ENCODE results near the gene PIGQ.

Gene PIGQ

GRCh38 chr16:552171-552570, 17.6 kb upstream of the PIGQ start:
- H3K36me3 ChIP-seq (ENCODE audit: control insufficient read depth, insufficient read depth, low read length) = peaks cover 21% of the 10 kb centered on the region
- no peak overlapping the region for H3K4me3 ChIP-seq (ENCODE audit: low read depth, low read length)
- no peak overlapping the region for H3K9ac ChIP-seq (ENCODE audit: low read depth, low read length)
- H3K27me3 ChIP-seq (ENCODE audit: control insufficient read depth, insufficient read depth, low read length) = no peaks in the 10 kb centered on the region
- H3K4me1 ChIP-seq (ENCODE audit: control insufficient read depth, insufficient read depth, low read length) = no peaks in the 10 kb centered on the region
- no peaks in the 10 kb centered on the region for H3K9me3 ChIP-seq (ENCODE audit: control insufficient read depth, insufficient read depth, low read length)

GRCh38 chr16:553601-554296, 16.0 kb upstream of the PIGQ start:
- Histone ChIP-seq H3K4me1 (ENCODE audit: control insufficient read depth, insufficient read depth, low read length) (no peaks in the 10 kb centered on the region), H3K4me3 (ENCODE audit: low read depth, low read length) (no peak overlapping the region), H3K27me3 (ENCODE audit: control insufficient read depth, insufficient read depth, low read length) (no peaks in the 10 kb centered on the region), H3K9ac (ENCODE audit: low read depth, low read length) (no peak overlapping the region), H3K36me3 (ENCODE audit: control insufficient read depth, insufficient read depth, low read length) (peaks cover 12% of the 10 kb centered on the region), H3K9me3 (ENCODE audit: control insufficient read depth, insufficient read depth, low read length) (no peaks in the 10 kb centered on the region)

- peaks cover 10% of the 10 kb centered on the region for H3K36me3 ChIP-seq (ENCODE audit: control insufficient read depth, insufficient read depth, low read length)
- no peaks in the 10 kb centered on the region for H3K4me1 ChIP-seq (ENCODE audit: control insufficient read depth, insufficient read depth, low read length)
- H3K4me3 ChIP-seq (ENCODE audit: low read depth, low read length) = no peak overlapping the region
These were observed 15.5 kb upstream of the PIGQ start for GRCh38 chr16:554297-554621.

GRCh38 chr16:554640-555365, 15.0 kb upstream of the PIGQ start:
- Histone ChIP-seq H3K27me3 (ENCODE audit: control insufficient read depth, insufficient read depth, low read length) (peaks cover 5% of the 10 kb centered on the region), H3K9ac (ENCODE audit: low read depth, low read length) (no peak overlapping the region), H3K4me3 (ENCODE audit: low read depth, low read length) (no peak overlapping the region), H3K36me3 (ENCODE audit: control insufficient read depth, insufficient read depth, low read length) (peaks cover 10% of the 10 kb centered on the region), H3K9me3 (ENCODE audit: control insufficient read depth, insufficient read depth, low read length) (no peaks in the 10 kb centered on the region), H3K4me1 (ENCODE audit: control insufficient read depth, insufficient read depth, low read length) (no peaks in the 10 kb centered on the region)

More at GRCh38 chr16:554297-554621, 15.5 kb upstream of the PIGQ start:
- Histone ChIP-seq H3K9ac (ENCODE audit: low read depth, low read length) (no peak overlapping the region), H3K27me3 (ENCODE audit: control insufficient read depth, insufficient read depth, low read length) (peaks cover 2% of the 10 kb centered on the region), H3K9me3 (ENCODE audit: control insufficient read depth, insufficient read depth, low read length) (no peaks in the 10 kb centered on the region)

GRCh38 chr16:555528-556473, 14.0 kb upstream of the PIGQ start:
- peaks cover 10% of the 10 kb centered on the region for H3K36me3 ChIP-seq (ENCODE audit: control insufficient read depth, insufficient read depth, low read length)

GRCh38 chr16:556474-557173, 13.1 kb upstream of the PIGQ start:
- Histone ChIP-seq H3K27me3 (ENCODE audit: control insufficient read depth, insufficient read depth, low read length) (peaks cover 11% of the 10 kb centered on the region), H3K9me3 (ENCODE audit: control insufficient read depth, insufficient read depth, low read length) (no peaks in the 10 kb centered on the region), H3K36me3 (ENCODE audit: control insufficient read depth, insufficient read depth, low read length) (peaks cover 10% of the 10 kb centered on the region), H3K4me1 (ENCODE audit: control insufficient read depth, insufficient read depth, low read length) (no peaks in the 10 kb centered on the region), H3K4me3 (ENCODE audit: low read depth, low read length) (no peak overlapping the region), H3K9ac (ENCODE audit: low read depth, low read length) (no peak overlapping the region)

More at GRCh38 chr16:555528-556473, 14.0 kb upstream of the PIGQ start:
- H3K27me3 ChIP-seq (ENCODE audit: control insufficient read depth, insufficient read depth, low read length) = peaks cover 5% of the 10 kb centered on the region
- H3K9me3 ChIP-seq (ENCODE audit: control insufficient read depth, insufficient read depth, low read length) = no peaks in the 10 kb centered on the region
- no peaks in the 10 kb centered on the region for H3K4me1 ChIP-seq (ENCODE audit: control insufficient read depth, insufficient read depth, low read length)
- no peak overlapping the region for H3K4me3 ChIP-seq (ENCODE audit: low read depth, low read length)
- H3K9ac ChIP-seq (ENCODE audit: low read depth, low read length) = no peak overlapping the region

- Histone ChIP-seq H3K9ac (ENCODE audit: low read depth, low read length) (no peak overlapping the region), H3K27me3 (ENCODE audit: control insufficient read depth, insufficient read depth, low read length) (peaks cover 12% of the 10 kb centered on the region), H3K4me3 (ENCODE audit: low read depth, low read length) (no peak overlapping the region), H3K4me1 (ENCODE audit: control insufficient read depth, insufficient read depth, low read length) (no peaks in the 10 kb centered on the region), H3K9me3 (ENCODE audit: control insufficient read depth, insufficient read depth, low read length) (no peaks in the 10 kb centered on the region), H3K36me3 (ENCODE audit: control insufficient read depth, insufficient read depth, low read length) (peaks cover 3% of the 10 kb centered on the region)
These were observed 12.1 kb upstream of the PIGQ start for GRCh38 chr16:557463-558297.

GRCh38 chr16:558298-559020, 11.3 kb upstream of the PIGQ start:
- no peaks in the 10 kb centered on the region for H3K4me1 ChIP-seq (ENCODE audit: control insufficient read depth, insufficient read depth, low read length)
- no peaks in the 10 kb centered on the region for H3K9me3 ChIP-seq (ENCODE audit: control insufficient read depth, insufficient read depth, low read length)
- no peak overlapping the region for H3K4me3 ChIP-seq (ENCODE audit: low read depth, low read length)
- no peaks in the 10 kb centered on the region for H3K36me3 ChIP-seq (ENCODE audit: control insufficient read depth, insufficient read depth, low read length)
- H3K27me3 ChIP-seq (ENCODE audit: control insufficient read depth, insufficient read depth, low read length) = peaks cover 12% of the 10 kb centered on the region
- H3K9ac ChIP-seq (ENCODE audit: low read depth, low read length) = no peak overlapping the region

- no peak overlapping the region for H3K4me3 ChIP-seq (ENCODE audit: low read depth, low read length)
- no peaks in the 10 kb centered on the region for H3K9me3 ChIP-seq (ENCODE audit: control insufficient read depth, insufficient read depth, low read length)
- H3K9ac ChIP-seq (ENCODE audit: low read depth, low read length) = no peak overlapping the region
- no peaks in the 10 kb centered on the region for H3K4me1 ChIP-seq (ENCODE audit: control insufficient read depth, insufficient read depth, low read length)
- peaks cover 12% of the 10 kb centered on the region for H3K27me3 ChIP-seq (ENCODE audit: control insufficient read depth, insufficient read depth, low read length)
- H3K36me3 ChIP-seq (ENCODE audit: control insufficient read depth, insufficient read depth, low read length) = no peaks in the 10 kb centered on the region
These were observed 10.8 kb upstream of the PIGQ start for GRCh38 chr16:559021-559380.

GRCh38 chr16:559411-560203, 10.2 kb upstream of the PIGQ start:
- Histone ChIP-seq H3K27me3 (ENCODE audit: control insufficient read depth, insufficient read depth, low read length) (peaks cover 12% of the 10 kb centered on the region), H3K36me3 (ENCODE audit: control insufficient read depth, insufficient read depth, low read length) (no peaks in the 10 kb centered on the region), H3K4me1 (ENCODE audit: control insufficient read depth, insufficient read depth, low read length) (no peaks in the 10 kb centered on the region), H3K9me3 (ENCODE audit: control insufficient read depth, insufficient read depth, low read length) (no peaks in the 10 kb centered on the region), H3K9ac (ENCODE audit: low read depth, low read length) (no peak overlapping the region), H3K4me3 (ENCODE audit: low read depth, low read length) (peak overlapping the region; percentile 32)

Measured in iPS-15b (cell line).